Memory B cell (primary cell): ENCODE data around the gene TOR3A.

Experiments used
- ATAC-seq: fragments of 150-1000 bp; cut with Tn5 transposase; 2 replicates; pipeline ENCODE4 v1.10.0; 2021; ENCODE audit warnings: low read depth, mild to moderate bottlenecking, moderate library complexity
- DNase-seq, 2 donors: peaks; one replicate each; pipeline ENCODE4 v3.0.0; 2022; ENCODE audit warnings: low spot score in 2 of 2
- H3K27ac Mint-ChIP-seq: one replicate; pipeline ENCODE4 v1.8.0; 2022; ENCODE audit warnings: mild to moderate bottlenecking, moderate library complexity, mixed read lengths
- H3K27me3 Mint-ChIP-seq: one replicate; pipeline ENCODE4 v1.8.0; 2022; ENCODE audit warnings: mixed read lengths
- H3K36me3 Mint-ChIP-seq: one replicate; pipeline ENCODE4 v1.8.0; 2022; ENCODE audit warnings: mild to moderate bottlenecking, mixed read lengths
- H3K4me1 Mint-ChIP-seq: one replicate; pipeline ENCODE4 v1.8.0; 2022; ENCODE audit warnings: mixed read lengths
- H3K4me3 Mint-ChIP-seq: one replicate; pipeline ENCODE4 v1.8.0; 2022; ENCODE audit warnings: mild to moderate bottlenecking, moderate library complexity, mixed read lengths
- H3K9me3 Mint-ChIP-seq: one replicate; pipeline ENCODE4 v1.8.0; 2022; ENCODE audit warnings: mixed read lengths

The TOR3A gene

DNA sequence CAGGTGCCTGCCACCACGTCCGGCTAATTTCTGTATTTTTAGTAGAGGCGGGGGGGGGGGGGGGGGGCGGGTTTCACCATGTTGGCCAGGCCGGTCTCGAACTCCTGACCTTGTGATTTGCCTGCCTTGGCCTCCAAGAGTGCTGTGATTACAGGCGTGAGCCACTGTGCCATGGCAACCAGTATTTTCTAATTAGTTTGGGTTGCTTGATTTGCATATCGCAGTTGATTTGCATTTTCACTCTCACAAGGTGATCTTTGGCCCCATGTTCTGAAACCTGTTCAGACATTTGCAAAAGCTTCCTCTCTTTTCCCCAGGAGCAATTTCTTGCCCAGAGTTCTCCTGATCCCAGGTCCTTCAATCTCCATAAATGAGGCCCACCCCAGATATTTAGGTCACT is 1.7 kb downstream of the TOR3A start:
- Mint-ChIP-seq H3K36me3 (peaks cover 4% of the 10 kb centered on the region), H3K9me3 (no peaks in the 10 kb centered on the region), H3K4me3 (peak overlapping the region; percentile 99), H3K27me3 (no peaks in the 10 kb centered on the region), H3K27ac (peak overlapping the region; percentile 100), H3K4me1 (peaks cover 30% of the 10 kb centered on the region)
- peak; percentile 29 for ATAC-seq
- peak in 1 of 2 donors; percentile 77 for DNase-seq

DNA sequence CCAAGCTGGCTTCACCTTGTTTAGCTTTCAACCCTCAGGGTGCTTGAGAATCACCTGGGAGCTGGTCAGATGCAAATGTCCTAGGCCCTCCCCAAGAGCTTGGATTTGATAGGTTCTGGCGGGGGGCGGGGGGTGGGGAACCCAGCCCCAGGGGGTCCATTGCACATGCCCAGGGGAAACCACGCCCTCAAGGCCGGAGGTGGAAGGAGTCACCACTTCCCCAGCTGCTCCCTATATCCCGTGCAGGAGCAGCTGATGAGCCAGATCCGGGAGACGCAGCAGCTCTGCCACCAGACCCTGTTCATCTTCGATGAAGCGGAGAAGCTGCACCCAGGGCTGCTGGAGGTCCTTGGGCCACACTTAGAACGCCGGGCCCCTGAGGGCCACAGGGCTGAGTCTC is 5.8 kb downstream of the TOR3A start:
- peaks cover 36% of the 10 kb centered on the region for H3K4me1 Mint-ChIP-seq
- ATAC-seq: no peak
- H3K4me3 Mint-ChIP-seq: peak overlapping the region; percentile 59
- H3K36me3 Mint-ChIP-seq: peaks cover 21% of the 10 kb centered on the region
- no peaks in the 10 kb centered on the region for H3K9me3 Mint-ChIP-seq
- H3K27me3 Mint-ChIP-seq: no peaks in the 10 kb centered on the region
- H3K27ac Mint-ChIP-seq: peak overlapping the region; percentile 100
- no peak for DNase-seq

- no peak for ATAC-seq
- Mint-ChIP-seq H3K9me3 (no peaks in the 10 kb centered on the region), H3K4me3 (no peak overlapping the region), H3K4me1 (peaks cover 32% of the 10 kb centered on the region), H3K27me3 (no peaks in the 10 kb centered on the region), H3K27ac (peak overlapping the region; percentile 100), H3K36me3 (peaks cover 33% of the 10 kb centered on the region)
- DNase-seq: no peak
These were observed 8.1 kb downstream of the TOR3A start for GRCh38 chr1:179089827-179090482.

- peaks cover 32% of the 10 kb centered on the region for H3K4me1 Mint-ChIP-seq
- no peaks in the 10 kb centered on the region for H3K9me3 Mint-ChIP-seq
- no peak for DNase-seq
- no peaks in the 10 kb centered on the region for H3K27me3 Mint-ChIP-seq
- peak overlapping the region; percentile 100 for H3K27ac Mint-ChIP-seq
- no peak overlapping the region for H3K4me3 Mint-ChIP-seq
- H3K36me3 Mint-ChIP-seq: peaks cover 33% of the 10 kb centered on the region
- no peak for ATAC-seq
These were observed 8.7 kb downstream of the TOR3A start for GRCh38 chr1:179090522-179090921.

- DNase-seq (no peak), ATAC-seq (no peak)
- peak overlapping the region; percentile 100 for H3K27ac Mint-ChIP-seq
- H3K27me3 Mint-ChIP-seq: no peaks in the 10 kb centered on the region
- H3K4me3 Mint-ChIP-seq: no peak overlapping the region
- peaks cover 33% of the 10 kb centered on the region for H3K36me3 Mint-ChIP-seq
- H3K4me1 Mint-ChIP-seq: peaks cover 32% of the 10 kb centered on the region
- H3K9me3 Mint-ChIP-seq: no peaks in the 10 kb centered on the region
These were observed 9.1 kb downstream of the TOR3A start for GRCh38 chr1:179090923-179091322.

- no peak overlapping the region for H3K4me3 Mint-ChIP-seq
- H3K9me3 Mint-ChIP-seq: no peaks in the 10 kb centered on the region
- DNase-seq (no peak), ATAC-seq (no peak)
- H3K36me3 Mint-ChIP-seq: peaks cover 35% of the 10 kb centered on the region
- peak overlapping the region; percentile 100 for H3K27ac Mint-ChIP-seq
- H3K4me1 Mint-ChIP-seq: peaks cover 29% of the 10 kb centered on the region
- H3K27me3 Mint-ChIP-seq: no peaks in the 10 kb centered on the region
These were observed 9.9 kb downstream of the TOR3A start for GRCh38 chr1:179091691-179092165.

DNA sequence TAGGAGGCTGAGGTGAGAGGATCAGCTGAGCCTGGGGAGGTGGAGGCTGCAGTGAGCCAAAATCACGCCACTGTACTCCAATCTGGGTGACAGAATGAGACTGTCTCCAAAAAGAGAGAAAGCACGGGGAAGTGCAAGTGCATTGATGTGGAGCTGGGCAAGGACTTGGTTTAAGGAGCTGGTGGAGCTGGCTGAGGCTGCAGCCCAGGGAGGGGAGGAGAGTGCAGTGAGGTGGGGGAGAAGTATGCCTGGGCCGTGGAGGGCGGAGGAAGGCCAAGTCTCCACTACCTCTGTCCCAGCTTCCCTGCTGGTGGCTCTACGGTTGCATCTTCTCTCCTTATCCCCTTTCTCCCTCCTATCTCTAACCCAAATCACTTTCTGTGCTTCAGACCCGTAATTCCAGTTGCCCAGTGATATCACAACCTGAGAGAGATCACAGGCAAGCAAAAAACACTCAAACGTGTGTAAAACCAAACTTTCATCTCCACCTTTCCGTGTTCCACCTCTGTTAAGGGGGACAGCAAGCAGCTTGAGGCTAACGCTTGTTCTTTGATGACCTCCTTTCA is 11.1 kb downstream of the TOR3A start:
- no peak overlapping the region for H3K4me3 Mint-ChIP-seq
- no peak for ATAC-seq

GRCh38 chr1:179094818-179095217 is 12.9 kb downstream of the TOR3A start:
- peaks cover 13% of the 10 kb centered on the region for H3K4me1 Mint-ChIP-seq
- no peaks in the 10 kb centered on the region for H3K9me3 Mint-ChIP-seq
- no peaks in the 10 kb centered on the region for H3K27me3 Mint-ChIP-seq
- peaks cover 34% of the 10 kb centered on the region for H3K36me3 Mint-ChIP-seq
- ATAC-seq (no peak), DNase-seq (no peak)
- H3K27ac Mint-ChIP-seq: peak overlapping the region; percentile 59
- H3K4me3 Mint-ChIP-seq: no peak overlapping the region

More for the DNA sequence above, 11.1 kb downstream of the TOR3A start:
- H3K27ac Mint-ChIP-seq: peak overlapping the region; percentile 57
- H3K9me3 Mint-ChIP-seq: no peaks in the 10 kb centered on the region
- no peak for DNase-seq
- peaks cover 23% of the 10 kb centered on the region for H3K4me1 Mint-ChIP-seq
- no peaks in the 10 kb centered on the region for H3K27me3 Mint-ChIP-seq
- H3K36me3 Mint-ChIP-seq: peaks cover 38% of the 10 kb centered on the region

DNA sequence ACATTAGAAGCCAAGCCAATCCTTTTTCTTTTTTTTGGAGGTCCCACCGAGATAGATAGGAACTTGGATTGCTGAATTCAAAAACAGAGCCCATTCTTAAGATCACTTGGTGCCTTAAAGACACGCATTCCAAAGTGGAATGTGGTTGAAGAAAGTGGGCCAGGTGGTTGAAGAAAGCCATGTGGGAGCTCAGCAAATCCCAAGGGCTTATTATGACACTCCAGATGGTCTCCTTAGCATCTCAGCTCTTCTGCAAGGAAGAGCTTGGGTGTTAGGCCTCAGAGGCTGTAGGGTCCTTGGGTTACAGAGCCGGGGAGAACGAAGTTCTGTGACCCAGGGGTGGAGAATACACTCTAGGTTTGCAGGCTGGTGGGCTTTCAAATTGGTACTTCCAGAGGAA is 13.5 kb downstream of the TOR3A start:
- Mint-ChIP-seq H3K9me3 (no peaks in the 10 kb centered on the region), H3K27ac (peak overlapping the region; percentile 53), H3K36me3 (peaks cover 32% of the 10 kb centered on the region), H3K4me3 (no peak overlapping the region), H3K4me1 (peaks cover 10% of the 10 kb centered on the region), H3K27me3 (no peaks in the 10 kb centered on the region)
- no peak for ATAC-seq
- no peak for DNase-seq

DNA sequence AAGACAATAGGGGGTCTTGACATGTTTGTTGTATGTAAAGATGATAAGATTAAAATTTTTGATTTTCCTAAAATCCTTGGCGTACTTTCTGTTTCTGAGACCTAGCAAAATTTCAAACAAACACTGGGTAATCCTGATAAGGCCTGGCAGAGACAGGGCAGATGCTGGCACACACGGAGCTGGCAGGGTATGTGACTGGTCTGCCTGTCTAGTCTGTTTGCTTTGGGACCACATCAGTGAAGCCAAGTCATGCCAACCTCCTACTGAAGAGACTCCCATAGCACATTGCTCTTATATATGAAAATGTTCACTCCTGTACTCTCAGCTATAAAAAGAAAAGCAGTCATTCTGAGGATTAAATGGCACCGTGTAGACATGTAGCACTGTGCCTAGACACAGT is 14.1 kb downstream of the TOR3A start:
- H3K36me3 Mint-ChIP-seq: peaks cover 29% of the 10 kb centered on the region

DNA sequence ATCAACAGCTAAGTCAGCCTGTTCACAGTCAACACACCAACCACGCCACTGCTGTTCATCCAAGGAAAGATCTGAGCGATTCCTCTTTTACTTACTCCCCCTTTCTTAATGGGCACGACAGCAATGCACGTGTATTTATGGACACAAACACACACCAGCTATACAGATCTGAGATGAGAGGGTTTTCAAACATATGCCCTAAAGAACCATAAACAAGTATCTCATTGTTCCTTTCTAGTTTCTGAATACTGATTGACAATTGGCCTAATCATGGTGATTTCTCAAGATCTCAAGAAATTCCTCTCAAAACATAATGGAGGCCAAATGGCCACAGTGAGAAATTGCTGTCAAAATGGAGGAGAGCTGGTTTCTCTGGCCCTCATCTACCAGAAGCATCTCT is 18.0 kb downstream of the TOR3A start:
- H3K9me3 Mint-ChIP-seq: no peaks in the 10 kb centered on the region
- no peak overlapping the region for H3K4me3 Mint-ChIP-seq
- no peak overlapping the region for H3K27ac Mint-ChIP-seq
- H3K36me3 Mint-ChIP-seq: peaks cover 11% of the 10 kb centered on the region
- ATAC-seq (no peak), DNase-seq (no peak)
- no peaks in the 10 kb centered on the region for H3K27me3 Mint-ChIP-seq
- no peaks in the 10 kb centered on the region for H3K4me1 Mint-ChIP-seq

More for the DNA sequence above, 14.1 kb downstream of the TOR3A start:
- no peak for ATAC-seq
- no peaks in the 10 kb centered on the region for H3K9me3 Mint-ChIP-seq
- peak overlapping the region; percentile 53 for H3K27ac Mint-ChIP-seq
- peaks cover 8% of the 10 kb centered on the region for H3K4me1 Mint-ChIP-seq
- H3K27me3 Mint-ChIP-seq: no peaks in the 10 kb centered on the region
- no peak for DNase-seq
- no peak overlapping the region for H3K4me3 Mint-ChIP-seq

DNA sequence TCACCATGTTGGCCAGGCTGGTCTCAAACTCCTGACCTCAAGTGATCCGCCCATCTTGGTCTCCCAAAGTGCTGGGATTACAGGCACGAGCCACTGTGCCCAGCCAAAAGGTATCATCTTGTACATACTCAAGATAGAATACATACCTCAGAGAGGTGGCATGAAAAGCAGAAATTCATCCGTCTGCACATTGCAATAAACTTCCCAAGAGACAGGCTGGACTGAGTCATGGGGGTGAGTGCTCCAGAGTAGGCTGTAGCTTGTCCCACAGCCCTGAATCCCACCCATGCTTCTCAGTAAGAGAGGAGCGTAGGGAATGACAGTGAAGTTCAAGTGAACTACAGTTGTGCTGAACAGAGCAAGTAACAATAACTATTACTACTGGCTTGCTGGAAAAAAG is 19.7 kb downstream of the TOR3A start:
- Mint-ChIP-seq H3K27ac (no peak overlapping the region), H3K4me3 (no peak overlapping the region), H3K36me3 (peaks cover 9% of the 10 kb centered on the region), H3K9me3 (no peaks in the 10 kb centered on the region), H3K4me1 (no peaks in the 10 kb centered on the region), H3K27me3 (no peaks in the 10 kb centered on the region)
- DNase-seq (no peak), ATAC-seq (no peak)

GRCh38 chr1:179103999-179104398 is 22.1 kb downstream of the TOR3A start:
- Mint-ChIP-seq H3K36me3 (peaks cover 2% of the 10 kb centered on the region), H3K4me3 (no peak overlapping the region), H3K9me3 (no peaks in the 10 kb centered on the region), H3K27me3 (no peaks in the 10 kb centered on the region), H3K4me1 (no peaks in the 10 kb centered on the region), H3K27ac (no peak overlapping the region)
- no peak for DNase-seq
- no peak for ATAC-seq

- Mint-ChIP-seq H3K9me3 (no peaks in the 10 kb centered on the region), H3K4me1 (no peaks in the 10 kb centered on the region), H3K4me3 (no peak overlapping the region), H3K27ac (no peak overlapping the region), H3K36me3 (peaks cover 7% of the 10 kb centered on the region), H3K27me3 (no peaks in the 10 kb centered on the region)
- ATAC-seq: no peak
- DNase-seq: no peak
These were observed 22.9 kb downstream of the TOR3A start for GRCh38 chr1:179104611-179105250.
